Adrenal gland (tissue), 5 donors: ENCODE measurements around the gene TEX2.

Experiments used
- POLR2A ChIP-seq, 2 donors: fragments of 450-650 bp; IDR thresholded peaks; one replicate each; pipeline ENCODE4 v1.6.1; 2017; ENCODE audit warnings: antibody characterized with exemption in 2 of 2, mild to moderate bottlenecking in 2 of 2, moderate library complexity in 1 of 2
- TF ChIP-seq, protein P1 (sequence below), 6 experiments: fragments of 450-650 bp in 4 of 6; fragments of 200-600 bp in 2 of 6; sonication (generic) in 1 of 6; IDR thresholded peaks; 1 replicate in 5 of 6; 2 replicates in 1 of 6; pipeline versions ENCODE4 v1.5.1 to v1.8.0; 2016 to 2021; ENCODE audit warnings: antibody characterized with exemption in 6 of 6, mild to moderate bottlenecking in 2 of 6, moderate library complexity in 1 of 6
- donor health status: DM: no; HTN: no; CAD: no.

- TF ChIP-seq, protein P1, sequence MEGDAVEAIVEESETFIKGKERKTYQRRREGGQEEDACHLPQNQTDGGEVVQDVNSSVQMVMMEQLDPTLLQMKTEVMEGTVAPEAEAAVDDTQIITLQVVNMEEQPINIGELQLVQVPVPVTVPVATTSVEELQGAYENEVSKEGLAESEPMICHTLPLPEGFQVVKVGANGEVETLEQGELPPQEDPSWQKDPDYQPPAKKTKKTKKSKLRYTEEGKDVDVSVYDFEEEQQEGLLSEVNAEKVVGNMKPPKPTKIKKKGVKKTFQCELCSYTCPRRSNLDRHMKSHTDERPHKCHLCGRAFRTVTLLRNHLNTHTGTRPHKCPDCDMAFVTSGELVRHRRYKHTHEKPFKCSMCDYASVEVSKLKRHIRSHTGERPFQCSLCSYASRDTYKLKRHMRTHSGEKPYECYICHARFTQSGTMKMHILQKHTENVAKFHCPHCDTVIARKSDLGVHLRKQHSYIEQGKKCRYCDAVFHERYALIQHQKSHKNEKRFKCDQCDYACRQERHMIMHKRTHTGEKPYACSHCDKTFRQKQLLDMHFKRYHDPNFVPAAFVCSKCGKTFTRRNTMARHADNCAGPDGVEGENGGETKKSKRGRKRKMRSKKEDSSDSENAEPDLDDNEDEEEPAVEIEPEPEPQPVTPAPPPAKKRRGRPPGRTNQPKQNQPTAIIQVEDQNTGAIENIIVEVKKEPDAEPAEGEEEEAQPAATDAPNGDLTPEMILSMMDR (IDR thresholded peaks at IDR 0.05): no peak
- TF ChIP-seq POLR2A (IDR thresholded peaks at IDR 0.05): no peak
Measured at GRCh38 chr17:64223931-64224629, 39.0 kb downstream of the TEX2 start.
